ENCODE data around the gene KLHL2. TPM values are rescaled to one million over a fixed set of nuclear protein-coding genes. Genes with fewer than 3 reads are reported as not detected.
"Not testable (repeated sequence)": the region's sequence is repeated elsewhere in the genome, so short reads cannot be mapped to it uniquely, and the experiment has no call there.

The KLHL2 gene
- total and polyA plus RNA-seq, 2 experiments from 2014 or later = 7.1 to 14.8 TPM

DNA sequence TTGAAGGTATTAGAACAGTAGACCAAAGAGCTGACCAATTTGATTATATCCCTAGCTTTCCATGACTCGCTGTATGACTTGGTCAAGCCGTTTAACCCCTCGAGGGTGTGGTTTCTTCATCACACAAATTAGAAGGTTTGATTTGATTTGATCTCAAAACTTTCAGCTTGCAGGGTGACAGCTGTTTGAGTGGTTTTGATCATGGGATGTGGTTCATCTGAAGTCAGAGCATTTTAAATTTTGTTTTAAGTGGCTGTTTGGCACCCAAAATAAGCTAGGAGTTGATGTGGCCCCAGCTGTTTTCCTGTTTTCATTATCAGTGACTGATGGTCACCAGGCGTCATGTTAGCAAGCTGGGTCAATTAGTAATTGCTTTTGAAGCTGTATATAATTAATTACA lies 52.4 kb downstream of the KLHL2 start:
- H3K27me3 Mint-ChIP-seq (ENCODE audit: insufficient read depth, low read depth, poor library complexity) = not testable (repeated sequence)

DNA sequence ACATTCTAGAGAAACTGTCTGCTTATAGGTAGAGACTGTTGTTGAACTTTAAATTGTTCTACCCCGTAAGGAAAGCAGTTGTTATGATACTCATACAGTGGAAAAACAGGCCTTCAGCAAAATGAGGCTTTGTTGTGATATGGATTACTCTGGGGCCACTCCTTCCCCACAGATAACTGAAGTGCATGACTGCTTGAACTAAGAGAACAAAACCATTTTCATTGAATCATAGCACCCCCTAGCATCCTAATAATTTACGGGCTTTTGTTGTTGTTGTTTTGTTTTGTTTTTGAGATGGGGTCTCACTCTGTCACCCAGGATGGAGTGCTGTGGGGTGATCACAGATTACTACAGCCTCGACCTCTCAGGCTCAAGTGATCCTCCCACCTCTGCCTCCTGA lies 54.9 kb downstream of the KLHL2 start:
- H4K20me1 ChIP-seq (replicated peaks; ENCODE audit: insufficient read depth); H3K36me3 Mint-ChIP-seq (ENCODE audit: low read depth); DNase-seq (ENCODE audit: low spot score); H3K9me2 ChIP-seq (ENCODE audit: insufficient read depth); H3K36me3 ChIP-seq (ENCODE audit: insufficient read depth); H3K27ac Mint-ChIP-seq; H2AFZ ChIP-seq; ATAC-seq; H3K27me3 ChIP-seq (ENCODE audit: insufficient read depth); H3K27me3 Mint-ChIP-seq (ENCODE audit: insufficient read depth, low read depth, poor library complexity); H3F3A ChIP-seq (replicated peaks; ENCODE audit: low read depth); H3K4me3 ChIP-seq; H3K4me2 ChIP-seq; H3K27ac ChIP-seq (ENCODE audit: low read depth); H3K79me2 ChIP-seq (replicated peaks; ENCODE audit: insufficient read depth); H3K4me1 Mint-ChIP-seq; H3K4me3 Mint-ChIP-seq; H3K4me1 ChIP-seq (ENCODE audit: insufficient read depth); H3K9me3 Mint-ChIP-seq: not testable (repeated sequence)
- TF ChIP-seq, protein P1, sequence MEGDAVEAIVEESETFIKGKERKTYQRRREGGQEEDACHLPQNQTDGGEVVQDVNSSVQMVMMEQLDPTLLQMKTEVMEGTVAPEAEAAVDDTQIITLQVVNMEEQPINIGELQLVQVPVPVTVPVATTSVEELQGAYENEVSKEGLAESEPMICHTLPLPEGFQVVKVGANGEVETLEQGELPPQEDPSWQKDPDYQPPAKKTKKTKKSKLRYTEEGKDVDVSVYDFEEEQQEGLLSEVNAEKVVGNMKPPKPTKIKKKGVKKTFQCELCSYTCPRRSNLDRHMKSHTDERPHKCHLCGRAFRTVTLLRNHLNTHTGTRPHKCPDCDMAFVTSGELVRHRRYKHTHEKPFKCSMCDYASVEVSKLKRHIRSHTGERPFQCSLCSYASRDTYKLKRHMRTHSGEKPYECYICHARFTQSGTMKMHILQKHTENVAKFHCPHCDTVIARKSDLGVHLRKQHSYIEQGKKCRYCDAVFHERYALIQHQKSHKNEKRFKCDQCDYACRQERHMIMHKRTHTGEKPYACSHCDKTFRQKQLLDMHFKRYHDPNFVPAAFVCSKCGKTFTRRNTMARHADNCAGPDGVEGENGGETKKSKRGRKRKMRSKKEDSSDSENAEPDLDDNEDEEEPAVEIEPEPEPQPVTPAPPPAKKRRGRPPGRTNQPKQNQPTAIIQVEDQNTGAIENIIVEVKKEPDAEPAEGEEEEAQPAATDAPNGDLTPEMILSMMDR (conservative IDR thresholded peaks at IDR 0.05; ENCODE audit: low read depth in 2 of 2) = peak in 1 of 2 experiments; percentile 13; a peak in 1 of 4 replicates

More for the DNA sequence above, 52.4 kb downstream of the KLHL2 start:
- not testable (repeated sequence) for H3K36me3 Mint-ChIP-seq (ENCODE audit: low read depth); H3K4me2 ChIP-seq; H3K36me3 ChIP-seq (ENCODE audit: insufficient read depth); ATAC-seq; DNase-seq (ENCODE audit: low spot score); H3K4me3 ChIP-seq; H3K27me3 ChIP-seq (ENCODE audit: insufficient read depth); H3K79me2 ChIP-seq (replicated peaks; ENCODE audit: insufficient read depth); H3K9me2 ChIP-seq (ENCODE audit: insufficient read depth); H3F3A ChIP-seq (replicated peaks; ENCODE audit: low read depth); H3K27ac Mint-ChIP-seq; H3K9me3 Mint-ChIP-seq; H4K20me1 ChIP-seq (replicated peaks; ENCODE audit: insufficient read depth); H3K4me1 ChIP-seq (ENCODE audit: insufficient read depth); H3K27ac ChIP-seq (ENCODE audit: low read depth); H3K4me3 Mint-ChIP-seq; H2AFZ ChIP-seq
- H3K4me1 Mint-ChIP-seq = peaks cover 12% of the 10 kb centered on the region; the same call in 2 of the 3 replicates

DNA sequence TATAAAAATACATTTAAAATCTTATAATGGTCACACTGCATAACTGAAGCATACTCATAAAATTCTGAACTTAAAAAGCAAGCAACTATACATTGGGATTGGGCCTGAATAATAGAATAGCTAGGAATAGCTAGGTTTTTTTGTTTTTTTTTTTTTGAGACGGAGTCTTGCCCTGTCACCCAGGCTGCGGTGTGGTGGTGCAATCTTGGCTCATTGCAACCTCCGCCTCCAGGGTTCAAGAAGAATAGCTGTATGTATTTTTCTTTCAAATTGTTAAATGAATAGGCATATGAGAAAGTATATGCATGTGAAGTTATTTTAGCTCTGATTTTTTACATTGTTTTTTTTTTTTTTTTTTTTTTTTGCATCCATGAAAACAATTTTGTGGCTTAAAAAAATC lies 56.1 kb downstream of the KLHL2 start:
- not testable (repeated sequence) for H2AFZ ChIP-seq; H3K79me2 ChIP-seq (replicated peaks; ENCODE audit: insufficient read depth); H3K27me3 Mint-ChIP-seq (ENCODE audit: insufficient read depth, low read depth, poor library complexity); H3K27ac ChIP-seq (ENCODE audit: low read depth); H3K27ac Mint-ChIP-seq; H3F3A ChIP-seq (replicated peaks; ENCODE audit: low read depth); H3K4me1 Mint-ChIP-seq; H4K20me1 ChIP-seq (replicated peaks; ENCODE audit: insufficient read depth); H3K36me3 ChIP-seq (ENCODE audit: insufficient read depth); H3K27me3 ChIP-seq (ENCODE audit: insufficient read depth); DNase-seq (ENCODE audit: low spot score); H3K4me3 ChIP-seq; H3K4me3 Mint-ChIP-seq; H3K9me2 ChIP-seq (ENCODE audit: insufficient read depth); ATAC-seq; H3K36me3 Mint-ChIP-seq (ENCODE audit: low read depth); H3K9me3 Mint-ChIP-seq; H3K4me1 ChIP-seq (ENCODE audit: insufficient read depth); H3K4me2 ChIP-seq

- peaks cover 16% of the 10 kb centered on the region for H3K9me3 Mint-ChIP-seq
- H3K36me3 Mint-ChIP-seq (ENCODE audit: low read depth) = peaks cover 34% of the 10 kb centered on the region
- not testable (repeated sequence) for H3K4me3 ChIP-seq; H4K20me1 ChIP-seq (replicated peaks; ENCODE audit: insufficient read depth); H2AFZ ChIP-seq; H3K27ac Mint-ChIP-seq; H3F3A ChIP-seq (replicated peaks; ENCODE audit: low read depth); H3K4me3 Mint-ChIP-seq; H3K4me1 Mint-ChIP-seq; ATAC-seq; H3K27ac ChIP-seq (ENCODE audit: low read depth); DNase-seq (ENCODE audit: low spot score); H3K9me2 ChIP-seq (ENCODE audit: insufficient read depth); H3K79me2 ChIP-seq (replicated peaks; ENCODE audit: insufficient read depth); H3K27me3 Mint-ChIP-seq (ENCODE audit: insufficient read depth, low read depth, poor library complexity); H3K4me1 ChIP-seq (ENCODE audit: insufficient read depth); H3K27me3 ChIP-seq (ENCODE audit: insufficient read depth); H3K4me2 ChIP-seq; H3K36me3 ChIP-seq (ENCODE audit: insufficient read depth)
Observed at GRCh38 chr4:165269931-165270330, 62.6 kb downstream of the KLHL2 start.

DNA sequence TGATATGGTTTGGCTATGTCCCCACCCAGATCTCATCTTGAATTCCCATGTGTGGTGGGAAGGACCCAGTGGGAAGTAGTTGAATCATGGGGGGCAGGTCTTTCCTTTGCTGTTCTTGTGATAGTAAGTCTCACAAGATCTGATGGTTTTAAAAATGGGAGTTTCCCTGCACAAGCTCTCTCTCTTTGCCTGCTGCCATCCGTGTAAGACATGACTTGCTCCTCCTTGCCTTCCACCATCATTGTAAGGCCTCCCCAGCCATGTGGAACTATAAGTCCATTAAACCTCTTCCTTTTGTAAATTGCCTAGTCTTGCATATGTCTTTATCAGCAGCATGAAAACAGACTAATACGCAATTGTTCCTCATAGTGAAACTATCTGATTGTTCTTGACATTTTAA lies 66.1 kb downstream of the KLHL2 start:
- H3K27ac Mint-ChIP-seq; H3K4me3 ChIP-seq; H3K4me1 Mint-ChIP-seq; H3K27ac ChIP-seq (ENCODE audit: low read depth); H3K4me1 ChIP-seq (ENCODE audit: insufficient read depth); H3F3A ChIP-seq (replicated peaks; ENCODE audit: low read depth); DNase-seq (ENCODE audit: low spot score); H3K9me2 ChIP-seq (ENCODE audit: insufficient read depth); ATAC-seq; H3K4me3 Mint-ChIP-seq; H4K20me1 ChIP-seq (replicated peaks; ENCODE audit: insufficient read depth); H2AFZ ChIP-seq; H3K36me3 ChIP-seq (ENCODE audit: insufficient read depth); H3K79me2 ChIP-seq (replicated peaks; ENCODE audit: insufficient read depth); H3K4me2 ChIP-seq; H3K27me3 Mint-ChIP-seq (ENCODE audit: insufficient read depth, low read depth, poor library complexity); H3K27me3 ChIP-seq (ENCODE audit: insufficient read depth): not testable (repeated sequence)
- Mint-ChIP-seq H3K36me3 (ENCODE audit: low read depth) (peaks cover 33% of the 10 kb centered on the region), H3K9me3 (peaks cover 16% of the 10 kb centered on the region)

DNA sequence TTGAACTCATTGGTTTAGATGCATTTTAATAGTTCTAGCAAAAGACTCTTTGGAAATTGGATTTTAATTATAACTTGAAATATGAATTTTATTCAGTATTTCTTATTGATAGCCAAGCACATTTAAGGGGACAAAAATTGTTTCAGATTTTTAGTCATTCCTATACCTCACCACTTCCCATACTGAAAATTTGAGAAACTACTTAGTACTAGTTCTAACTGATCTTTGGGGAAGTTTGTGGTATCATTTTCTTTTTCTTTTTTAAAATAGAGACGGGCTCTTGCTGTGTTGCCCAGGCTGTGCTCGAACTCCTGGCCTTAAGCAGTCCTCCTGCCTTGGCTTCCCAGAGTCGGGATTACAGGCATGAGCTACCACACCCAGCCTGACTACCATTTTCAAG lies 68.0 kb downstream of the KLHL2 start:
- not testable (repeated sequence) for DNase-seq (ENCODE audit: low spot score); H3K36me3 ChIP-seq (ENCODE audit: insufficient read depth); H3K79me2 ChIP-seq (replicated peaks; ENCODE audit: insufficient read depth); H3K27ac Mint-ChIP-seq; H3K4me1 ChIP-seq (ENCODE audit: insufficient read depth); ATAC-seq; H3K4me2 ChIP-seq; H3K9me2 ChIP-seq (ENCODE audit: insufficient read depth); H3K4me3 Mint-ChIP-seq; H3K4me1 Mint-ChIP-seq; H3K4me3 ChIP-seq; H3K27me3 ChIP-seq (ENCODE audit: insufficient read depth); H3K9me3 Mint-ChIP-seq; H3K27ac ChIP-seq (ENCODE audit: low read depth); H4K20me1 ChIP-seq (replicated peaks; ENCODE audit: insufficient read depth); H3K27me3 Mint-ChIP-seq (ENCODE audit: insufficient read depth, low read depth, poor library complexity); H3F3A ChIP-seq (replicated peaks; ENCODE audit: low read depth); H2AFZ ChIP-seq
- peaks cover 27% of the 10 kb centered on the region for H3K36me3 Mint-ChIP-seq (ENCODE audit: low read depth)

Data from GM23338 (cell line).